BLaER1 (cell line): Measurements from ENCODE around the gene VEGFB.
A peak's percentile ranks its signal among the peaks of the same experiment; 100 is the strongest.

ENCODE experiments used
- H3K27ac ChIP-seq: shearing (Covaris generic); formaldehyde crosslinking; 2 replicates; pipeline ENCODE4 v1.8.1; 2022
- H3K27me3 ChIP-seq: shearing (Covaris generic); formaldehyde crosslinking; 2 replicates; pipeline ENCODE4 v1.8.1; 2022
- H3K36me3 ChIP-seq: shearing (Covaris generic); formaldehyde crosslinking; 2 replicates; pipeline ENCODE4 v1.8.1; 2022
- H3K4me1 ChIP-seq: shearing (Covaris generic); formaldehyde crosslinking; 2 replicates; pipeline ENCODE4 v1.8.1; 2022
- H3K4me2 ChIP-seq: shearing (Covaris generic); formaldehyde crosslinking; 2 replicates; pipeline ENCODE4 v1.8.1; 2022
- H3K4me3 ChIP-seq: shearing (Covaris generic); formaldehyde crosslinking; 2 replicates; pipeline ENCODE4 v1.8.1; 2022
- H3K9ac ChIP-seq: shearing (Covaris generic); formaldehyde crosslinking; 2 replicates; pipeline ENCODE4 v1.8.1; 2022
- H3K9me3 ChIP-seq: shearing (Covaris generic); formaldehyde crosslinking; 2 replicates; pipeline ENCODE4 v1.8.1; 2022
- H4K20me1 ChIP-seq: shearing (Covaris generic); formaldehyde crosslinking; 2 replicates; pipeline ENCODE4 v1.8.1; 2022
- Cebpa-rat ChIP-seq: shearing (Covaris generic); IDR thresholded peaks from 2 replicates; pipeline ENCODE4 v1.8.1; 2022

Gene VEGFB

DNA sequence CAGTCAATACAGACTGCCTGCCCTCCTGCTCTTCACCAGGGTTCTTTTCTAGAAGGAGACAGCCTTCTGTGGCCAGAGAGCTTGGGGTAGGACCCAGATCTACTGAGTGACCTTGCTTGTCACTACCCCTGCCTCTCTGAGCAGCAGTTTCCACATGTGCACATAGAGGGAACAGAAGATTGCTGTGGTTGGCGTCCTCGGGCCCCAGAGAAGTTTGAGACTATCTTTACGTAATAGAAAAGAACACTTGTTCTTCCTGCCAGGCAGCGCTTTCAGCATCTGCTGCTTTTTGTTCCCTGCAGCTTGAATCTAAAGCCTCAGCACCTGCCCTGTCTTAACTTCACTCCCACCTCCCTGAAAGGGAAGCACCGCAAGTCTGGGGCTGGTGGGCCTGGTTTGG, 4.6 kb downstream of the VEGFB start:
- Histone ChIP-seq H3K4me2 (0 out of 2 replicates have a peak overlapping the region, but pooled peaks have one; percentile 6), H3K27ac (0 out of 2 replicates have a peak overlapping the region, but pooled peaks have one; percentile 41), H3K9ac (peak overlapping the region; percentile 16; the same call in 1 of the 2 replicates), H3K27me3 (no peaks in the 10 kb centered on the region), H3K9me3 (no peaks in the 10 kb centered on the region), H3K4me3 (no peak overlapping the region), H3K36me3 (peaks cover 44% of the 10 kb centered on the region), H3K4me1 (peaks cover 75% of the 10 kb centered on the region), H4K20me1 (peaks cover 37% of the 10 kb centered on the region)
- TF ChIP-seq Cebpa-rat: no peak

- peak overlapping the region; percentile 93 for H3K27ac ChIP-seq
- no peaks in the 10 kb centered on the region for H3K9me3 ChIP-seq
- H3K36me3 ChIP-seq: peaks cover 52% of the 10 kb centered on the region
- peaks cover 45% of the 10 kb centered on the region for H4K20me1 ChIP-seq
- H3K9ac ChIP-seq: peak overlapping the region; percentile 97
- peaks cover 83% of the 10 kb centered on the region for H3K4me1 ChIP-seq
- peak overlapping the region; percentile 98 for H3K4me2 ChIP-seq
- H3K4me3 ChIP-seq: peak overlapping the region; percentile 97
- H3K27me3 ChIP-seq: no peaks in the 10 kb centered on the region
- TF ChIP-seq Cebpa-rat: no peak
Observed at GRCh38 chr11:64239662-64240434, 5.5 kb downstream of the VEGFB start.

GRCh38 chr11:64240435-64241240, 6.3 kb downstream of the VEGFB start, which contains the start of gene FKBP2:
TSS of gene FKBP2 (plus strand) at chr11:64241095. CDS start at chr11:64242388, 1,293 bp downstream.
- H3K4me1 ChIP-seq: peaks cover 79% of the 10 kb centered on the region
- no peak for TF ChIP-seq Cebpa-rat
- no peaks in the 10 kb centered on the region for H3K27me3 ChIP-seq
- H3K4me2 ChIP-seq: peak within 1 kb of the TSS; percentile 98
- H3K27ac ChIP-seq: peak within 1 kb of the TSS; percentile 94
- no peaks in the 10 kb centered on the region for H3K9me3 ChIP-seq
- peaks cover 46% of the 10 kb centered on the region for H4K20me1 ChIP-seq
- H3K9ac ChIP-seq: peak within 1 kb of the TSS; percentile 97
- H3K4me3 ChIP-seq: peak within 1 kb of the TSS; percentile 97
- peaks cover 55% of the 10 kb centered on the region for H3K36me3 ChIP-seq

DNA sequence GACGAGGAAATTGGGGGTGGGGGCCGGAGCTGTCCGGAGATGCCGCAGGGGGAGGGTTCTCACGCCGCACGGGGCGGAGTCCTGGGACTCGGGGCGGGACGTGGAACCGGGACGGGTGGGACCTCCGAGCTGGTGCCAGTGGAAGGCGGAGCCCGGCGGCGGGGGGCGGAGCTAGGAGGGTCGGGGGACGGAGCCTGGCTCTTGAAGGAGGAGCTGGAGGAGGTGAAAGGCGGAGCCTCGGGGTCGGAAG, 6.8 kb downstream of the VEGFB start:
- TF ChIP-seq Cebpa-rat: no peak
- peak overlapping the region; percentile 97 for H3K9ac ChIP-seq
- H3K36me3 ChIP-seq: peaks cover 55% of the 10 kb centered on the region
- H3K27me3 ChIP-seq: no peaks in the 10 kb centered on the region
- H4K20me1 ChIP-seq: peaks cover 42% of the 10 kb centered on the region
- peak overlapping the region; percentile 93 for H3K27ac ChIP-seq
- peaks cover 73% of the 10 kb centered on the region for H3K4me1 ChIP-seq
- H3K4me2 ChIP-seq: peak overlapping the region; percentile 98
- no peaks in the 10 kb centered on the region for H3K9me3 ChIP-seq
- H3K4me3 ChIP-seq: peak overlapping the region; percentile 97

DNA sequence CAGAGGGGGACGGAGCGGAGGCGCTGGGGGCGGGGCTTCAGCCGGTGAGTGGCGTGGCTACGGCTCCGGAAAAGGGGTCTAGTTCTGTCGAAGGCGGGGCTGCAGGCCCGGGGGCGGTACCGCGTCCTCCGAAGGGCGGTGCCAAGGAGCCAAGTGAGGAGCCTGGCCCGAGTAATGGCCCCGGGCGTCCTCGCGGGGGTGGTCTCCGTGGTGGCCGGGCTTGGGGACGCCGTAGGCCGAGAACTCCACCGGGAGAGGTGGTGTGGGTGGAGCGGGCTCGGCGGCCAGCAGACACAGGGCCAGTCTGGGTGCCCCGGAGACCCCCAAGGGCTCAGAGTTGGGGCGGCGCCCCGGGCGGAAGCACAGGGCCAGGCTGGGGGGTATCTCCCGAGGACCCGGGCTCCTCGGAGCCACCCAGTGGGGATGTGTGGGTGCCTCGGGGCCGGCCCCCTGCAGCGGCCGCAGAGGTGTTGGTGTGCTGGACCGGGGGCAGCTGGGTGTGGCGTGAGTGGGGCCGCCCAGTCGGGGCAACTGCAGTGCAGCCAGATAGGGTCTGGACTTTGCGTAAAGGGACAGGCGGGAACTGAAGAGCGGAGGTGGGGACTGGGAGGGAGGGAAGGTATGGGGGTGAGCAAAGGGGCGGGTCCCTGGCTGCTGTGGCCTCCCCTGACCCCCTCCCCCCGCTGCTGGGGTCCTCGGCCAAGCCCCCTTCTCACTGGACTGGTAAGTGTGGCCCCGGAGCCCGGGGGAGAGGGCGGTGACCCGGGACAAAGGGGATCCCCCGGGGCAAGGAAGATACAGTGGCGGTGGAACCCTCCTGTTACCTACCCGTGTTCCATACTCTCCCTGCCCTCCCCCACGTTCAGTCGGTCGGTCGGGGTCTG, 7.3 kb downstream of the VEGFB start:
- Histone ChIP-seq H3K4me1 (peaks cover 70% of the 10 kb centered on the region), H4K20me1 (peaks cover 42% of the 10 kb centered on the region), H3K9me3 (no peaks in the 10 kb centered on the region), H3K9ac (peak overlapping the region; percentile 97), H3K27me3 (no peaks in the 10 kb centered on the region), H3K4me3 (peak overlapping the region; percentile 97), H3K27ac (peak overlapping the region; percentile 94), H3K4me2 (peak overlapping the region; percentile 97), H3K36me3 (peaks cover 54% of the 10 kb centered on the region)
- TF ChIP-seq Cebpa-rat: no peak

GRCh38 chr11:64243236-64243854, 9.0 kb downstream of the VEGFB start:
- Histone ChIP-seq H3K9ac (peak overlapping the region; percentile 97), H3K4me2 (peak overlapping the region; percentile 97), H3K27me3 (no peaks in the 10 kb centered on the region), H3K9me3 (no peaks in the 10 kb centered on the region), H3K27ac (peak overlapping the region; percentile 97), H3K4me3 (peak overlapping the region; percentile 97; the same call in 1 of the 2 replicates), H3K4me1 (peaks cover 65% of the 10 kb centered on the region), H3K36me3 (peaks cover 38% of the 10 kb centered on the region), H4K20me1 (peaks cover 42% of the 10 kb centered on the region)
- no peak for TF ChIP-seq Cebpa-rat

GRCh38 chr11:64244107-64244506, 9.7 kb downstream of the VEGFB start:
- Histone ChIP-seq H4K20me1 (peaks cover 42% of the 10 kb centered on the region), H3K27me3 (no peaks in the 10 kb centered on the region), H3K4me1 (peaks cover 66% of the 10 kb centered on the region), H3K4me2 (peak overlapping the region; percentile 97), H3K4me3 (peak overlapping the region; percentile 97), H3K27ac (peak overlapping the region; percentile 97), H3K9me3 (no peaks in the 10 kb centered on the region), H3K36me3 (peaks cover 30% of the 10 kb centered on the region), H3K9ac (peak overlapping the region; percentile 97)
- TF ChIP-seq Cebpa-rat: no peak

GRCh38 chr11:64244966-64245365, 10.6 kb downstream of the VEGFB start:
- peak overlapping the region; percentile 97 for H3K9ac ChIP-seq
- peaks cover 66% of the 10 kb centered on the region for H3K4me1 ChIP-seq
- H3K36me3 ChIP-seq: peaks cover 24% of the 10 kb centered on the region
- peaks cover 42% of the 10 kb centered on the region for H4K20me1 ChIP-seq
- H3K4me3 ChIP-seq: peak overlapping the region; percentile 97
- no peaks in the 10 kb centered on the region for H3K27me3 ChIP-seq
- H3K4me2 ChIP-seq: peak overlapping the region; percentile 97
- TF ChIP-seq Cebpa-rat: no peak
- no peaks in the 10 kb centered on the region for H3K9me3 ChIP-seq
- H3K27ac ChIP-seq: peak overlapping the region; percentile 97

DNA sequence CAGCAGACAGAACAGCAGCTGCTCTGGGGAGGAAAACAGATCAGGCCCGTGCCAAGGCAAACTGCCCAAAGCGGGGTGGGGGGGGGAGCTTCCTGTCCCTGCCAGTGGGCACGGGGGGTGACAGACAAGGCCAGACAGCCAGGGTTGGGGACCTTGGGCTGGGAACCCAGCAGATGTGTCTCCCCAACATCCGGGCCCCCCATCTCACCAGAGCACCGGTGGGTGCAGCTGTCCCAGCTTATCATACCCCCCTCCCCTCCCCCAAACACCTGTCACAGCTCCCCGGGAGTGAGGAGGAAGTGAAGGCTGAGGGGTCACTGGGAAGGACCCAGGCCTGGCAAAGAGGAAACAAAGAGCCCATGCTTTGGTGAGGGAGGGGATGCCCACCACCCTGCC, 11.0 kb downstream of the VEGFB start:
- TF ChIP-seq Cebpa-rat: no peak
- Histone ChIP-seq H3K9me3 (no peaks in the 10 kb centered on the region), H3K9ac (peak overlapping the region; percentile 97), H3K4me3 (peak overlapping the region; percentile 97), H3K4me1 (peaks cover 66% of the 10 kb centered on the region), H3K27me3 (no peaks in the 10 kb centered on the region), H3K27ac (peak overlapping the region; percentile 97), H4K20me1 (peaks cover 42% of the 10 kb centered on the region), H3K4me2 (peak overlapping the region; percentile 97), H3K36me3 (peaks cover 24% of the 10 kb centered on the region)
